B cell (primary cell): ENCODE measurements around the gene PUS3. TPM values are rescaled to one million over a fixed set of nuclear protein-coding genes. Genes with fewer than 3 reads are reported as not detected.

Source experiments
- ATAC-seq: fragments of 200-7000 bp; cut with Tn5 transposase; one replicate; pipeline ENCODE4 v1.10.0; 2021; ENCODE audit warnings: low read depth, mild to moderate bottlenecking, moderate number of reproducible peaks, moderate library complexity
- CTCF ChIA-PET: fragments of 350-600 bp; sonication (Branson Sonifier 250); formaldehyde crosslinking; loops from one replicate; lab custom pipeline; 2021; ENCODE audit warnings: antibody characterized with exemption, inconsistent platforms; lab: Charles Lee
- POLR2A ChIA-PET: fragments of 350-600 bp; sonication (Branson Sonifier 250); formaldehyde crosslinking; loops from one replicate; lab custom pipeline; 2021; ENCODE audit warnings: antibody characterized with exemption; lab: Charles Lee
- DNase-seq: peaks from one replicate; pipeline ENCODE4 v3.0.0; 2013
- H2AFZ ChIP-seq: 2 replicates; pipeline ENCODE4 v1.6.1; 2012; ENCODE audit warnings: mild to moderate bottlenecking, low read depth, low read length; ENCODE audit not compliant: insufficient read depth, poor library complexity, severe bottlenecking
- H3K27ac ChIP-seq, 2 donors: 1 replicate in 1 of 2; 2 replicates in 1 of 2; pipeline ENCODE4 v1.5.1; 2012 to 2013; ENCODE audit warnings: low read length in 2 of 2, mild to moderate bottlenecking in 2 of 2, moderate library complexity in 1 of 2
- H3K27me3 ChIP-seq, 4 experiments: fragments of 200-600 bp in 1 of 4; sonication (generic) in 1 of 4; replicated peaks in 1 of 4; 1 replicate in 2 of 4; 2 replicates in 2 of 4; pipeline versions ENCODE4 v1.6.1 to v1.7.0; 2013 to 2016; ENCODE audit warnings: low read length in 3 of 4, mild to moderate bottlenecking in 2 of 4, mixed read lengths in 1 of 4, moderate library complexity in 1 of 4; ENCODE audit not compliant: insufficient read depth in 4 of 4, control insufficient read depth in 3 of 4; ENCODE audit errors: control extremely low read depth in 1 of 4
- H3K36me3 ChIP-seq, 2 experiments: replicated peaks in 1 of 2; 1 replicate in 1 of 2; 2 replicates in 1 of 2; pipeline versions ENCODE4 v1.6.1 to v1.7.1; 2013; ENCODE audit warnings: low read length in 1 of 2; ENCODE audit not compliant: insufficient read depth in 2 of 2, control insufficient read depth in 1 of 2; ENCODE audit errors: control extremely low read depth in 1 of 2, extremely low read depth in 1 of 2
- H3K4me1 ChIP-seq, 2 donors: fragments of 200-600 bp in 1 of 2; sonication (generic) in 1 of 2; 1 replicate in 1 of 2; 2 replicates in 1 of 2; pipeline versions ENCODE4 v1.5.1 to v1.6.1; 2013 to 2017; ENCODE audit warnings: low read length in 2 of 2; ENCODE audit not compliant: control insufficient read depth in 2 of 2, insufficient read depth in 2 of 2
- H3K4me2 ChIP-seq: replicated peaks from 2 replicates; pipeline ENCODE3; 2012; ENCODE audit warnings: mild to moderate bottlenecking, low read depth, low read length; ENCODE audit not compliant: poor library complexity, severe bottlenecking
- H3K4me3 ChIP-seq, 5 experiments: fragments of 200-600 bp in 1 of 5; sonication (generic) in 1 of 5; 1 replicate in 3 of 5; 2 replicates in 2 of 5; pipeline versions ENCODE4 v1.5.1 to v1.7.0; 2011 to 2016; ENCODE audit warnings: low read length in 4 of 5, mild to moderate bottlenecking in 4 of 5, low read depth in 2 of 5, control low read depth in 1 of 5, moderate library complexity in 1 of 5; ENCODE audit not compliant: insufficient read depth in 1 of 5; ENCODE audit errors: control extremely low read depth in 1 of 5, extremely low read depth in 1 of 5
- H3K79me2 ChIP-seq: fragments of 200-600 bp; sonication (generic); one replicate; pipeline ENCODE4 v1.6.0; 2016; ENCODE audit warnings: low read length; ENCODE audit not compliant: control insufficient read depth, insufficient read depth
- H3K9ac ChIP-seq: fragments of 200-600 bp; sonication (generic); 2 replicates; pipeline ENCODE4 v1.6.1; 2017; ENCODE audit warnings: mild to moderate bottlenecking, low read length, moderate library complexity
- H3K9me3 ChIP-seq, 3 donors: one replicate each; pipeline versions ENCODE4 v1.6.1 to v1.7.1; 2013; ENCODE audit warnings: low read length in 2 of 3; ENCODE audit not compliant: control insufficient read depth in 2 of 3, insufficient read depth in 1 of 3; ENCODE audit errors: control extremely low read depth in 1 of 3
- H4K20me1 ChIP-seq: 2 replicates; pipeline ENCODE4 v1.6.0; 2012; ENCODE audit warnings: mild to moderate bottlenecking, low read length; ENCODE audit not compliant: insufficient read depth, control insufficient read depth, poor library complexity, severe bottlenecking
- H3K27ac Mint-ChIP-seq: one replicate; pipeline ENCODE4 v1.8.0; 2021; ENCODE audit warnings: mixed read lengths
- H3K27me3 Mint-ChIP-seq: one replicate; pipeline ENCODE4 v1.8.0; 2021; ENCODE audit warnings: mixed read lengths
- H3K4me1 Mint-ChIP-seq: one replicate; pipeline ENCODE4 v1.8.0; 2021; ENCODE audit warnings: mixed read lengths
- H3K4me3 Mint-ChIP-seq: one replicate; pipeline ENCODE4 v1.8.0; 2021; ENCODE audit warnings: mixed read lengths
- H3K9me3 Mint-ChIP-seq: one replicate; pipeline ENCODE4 v1.8.0; 2022; ENCODE audit warnings: mixed read lengths; ENCODE audit not compliant: insufficient read depth
- CTCF ChIP-seq: fragments of 200-600 bp; IDR thresholded peaks from one replicate; pipeline ENCODE4 v1.8.0; 2022; ENCODE audit warnings: antibody characterized with exemption, mild to moderate bottlenecking
- EZH2 ChIP-seq: IDR thresholded peaks from 2 replicates; pipeline ENCODE4 v1.6.1; 2012; ENCODE audit warnings: borderline replicate concordance, low read depth, mild to moderate bottlenecking, moderate library complexity, low read length; ENCODE audit not compliant: insufficient read depth, poor library complexity, severe bottlenecking
- WGBS: methylation state at CpG from one replicate; pipeline ENCODE4 v1.1.5; 2013; ENCODE audit warnings: missing lambda C conversion rate; ENCODE audit not compliant: insufficient coverage; 5-methylcytosine and 5-hydroxymethylcytosine counted together
- intact Hi-C: fragments of 100-400 bp; cut with micrococcal nuclease; formaldehyde crosslinking; loops from one replicate; pipeline ENCODE4 v1.10.0; 2022
- polyA plus RNA-seq: library from polyadenylated mRNA; depleted of rRNA; stranded (reverse); fragments of >200 nt; gene quantifications from 2 replicates; pipeline ENCODE4 v1.2.3, GENCODE V29; 2012
- total RNA-seq, 2 donors: library from RNA; stranded (reverse); fragments of 120-200 nt in 1 of 2; gene quantifications; 1 replicate in 1 of 2; 2 replicates in 1 of 2; pipeline versions ENCODE4 v1.2.3 to v1.2.4, GENCODE V29; 2013 to 2022

The PUS3 gene
- total and polyA plus RNA-seq, 2 donors (not counting 1 experiment from before 2014, with no cell fraction given): 2.7 to 8.1 TPM

DNA sequence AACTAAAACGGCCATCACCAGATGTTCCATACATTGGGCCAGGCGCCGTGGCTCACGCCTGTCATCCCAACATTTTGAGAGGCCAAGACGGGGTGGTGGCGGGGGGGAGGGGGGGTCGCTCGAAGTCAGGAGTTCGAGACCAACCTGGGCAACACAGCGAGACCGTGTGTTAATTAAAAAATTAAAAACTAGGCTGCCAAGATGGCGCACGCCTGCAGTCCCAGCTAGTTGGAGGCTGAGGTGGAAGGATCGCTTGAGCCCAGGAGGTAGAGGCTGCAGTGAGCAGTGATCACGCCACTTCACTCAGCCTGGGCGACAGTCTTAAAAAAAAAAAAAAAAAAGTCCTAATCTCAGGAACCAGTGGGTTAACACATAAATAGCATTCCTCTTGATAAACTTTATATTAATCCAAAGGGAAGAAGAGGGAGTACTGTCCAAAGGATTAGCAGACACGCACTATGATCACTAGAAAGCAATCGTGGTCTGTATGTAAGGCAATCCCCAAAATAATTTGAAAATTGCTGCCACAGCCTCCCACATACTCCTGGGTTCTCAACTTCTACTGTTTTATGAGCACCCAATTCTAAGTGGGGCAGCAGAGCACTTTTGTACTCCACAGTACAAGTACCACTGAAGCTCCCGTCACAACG is 604 bp downstream of the PUS3 start:
- POLR2A ChIA-PET: interaction anchor here (0.7 to 2.3 kb wide), 3 partner anchors 12 to 298 kb away, joined by 3 to 17 read pairs (median 8); partner anchors contain the start of gene HYLS1
- H3K4me3 ChIP-seq: peak overlapping the region; percentile 67 to 98 (median 81)
- H3K4me2 ChIP-seq: peak overlapping the region; percentile 83
- H3K36me3 ChIP-seq: peaks cover 4 to 14% of the 10 kb centered on the region in 2 experiments
- DNase-seq: no peak
- H4K20me1 ChIP-seq: peaks cover 2% of the 10 kb centered on the region
- H3K4me1 ChIP-seq: peaks cover 23 to 26% of the 10 kb centered on the region in 2 donors
- H3K4me3 Mint-ChIP-seq: peak overlapping the region; percentile 97
- peaks cover 32% of the 10 kb centered on the region for H3K79me2 ChIP-seq
- TF ChIP-seq EZH2 (no peak), CTCF (no peak)
- no peak for ATAC-seq
- peak overlapping the region; percentile 93 for H2AFZ ChIP-seq
- H3K9ac ChIP-seq: peak overlapping the region; percentile 91
- peaks cover 24% of the 10 kb centered on the region for H3K4me1 Mint-ChIP-seq
- H3K27me3 ChIP-seq: peaks cover 0 to 25% (median 18%) of the 10 kb centered on the region in 4 experiments
- H3K27ac ChIP-seq: peak overlapping the region; percentile 45 to 75
- CTCF ChIA-PET: interaction anchor here (0.9 to 1.7 kb wide), 6 partner anchors 12 to 334 kb away, joined by 3 to 14 read pairs (median 4); partner anchors contain the start of gene HYLS1
- H3K27ac Mint-ChIP-seq: peak overlapping the region; percentile 82
- WGBS: 57% methylated on average over 9 of the region's 20 CpGs
- peaks cover 0 to 7% (median 3%) of the 10 kb centered on the region in 3 donors for H3K9me3 ChIP-seq
- H3K27me3 Mint-ChIP-seq: peaks cover 25% of the 10 kb centered on the region
- H3K9me3 Mint-ChIP-seq: no peaks in the 10 kb centered on the region
- intact Hi-C loops: loop anchor here (2.0 to 5.0 kb wide), 2 partner anchors 308 to 950 kb away; partner anchors contain the start of genes CCDC15, FAM118B and RPUSD4

GRCh38 chr11:125901872-125902271 is 1.1 kb downstream of the PUS3 start:
- POLR2A ChIA-PET: interaction anchor here (0.7 kb wide), 1 partner anchor 299 kb away, joined by 8 read pairs; no protein-coding TSS in a partner anchor
- peaks cover 24% of the 10 kb centered on the region for H3K4me1 Mint-ChIP-seq
- ATAC-seq (no peak), DNase-seq (no peak)
- Histone ChIP-seq H3K27me3 (peaks cover 0 to 25% (median 18%) of the 10 kb centered on the region in 4 experiments), H3K9me3 (peaks cover 0 to 7% (median 3%) of the 10 kb centered on the region in 3 donors), H3K27ac (no peak overlapping the region), H3K36me3 (peaks cover 4 to 14% of the 10 kb centered on the region in 2 experiments), H3K4me1 (peaks cover 23 to 26% of the 10 kb centered on the region in 2 donors), H2AFZ (no peak overlapping the region), H3K79me2 (peaks cover 32% of the 10 kb centered on the region), H4K20me1 (peaks cover 7% of the 10 kb centered on the region), H3K4me2 (peak overlapping the region; percentile 83), H3K9ac (no peak overlapping the region), H3K4me3 (no peak overlapping the region)
- TF ChIP-seq CTCF (no peak), EZH2 (no peak)
- peaks cover 24% of the 10 kb centered on the region for H3K27me3 Mint-ChIP-seq
- CTCF ChIA-PET: no interaction called here
- intact Hi-C loops: loop anchor here (2.0 to 5.0 kb wide), 2 partner anchors 309 to 950 kb away; partner anchors contain the start of genes CCDC15, FAM118B and RPUSD4
- no peaks in the 10 kb centered on the region for H3K9me3 Mint-ChIP-seq
- H3K4me3 Mint-ChIP-seq: peak overlapping the region; percentile 76
- WGBS: 100% methylated on average over 3 of the region's 6 CpGs
- H3K27ac Mint-ChIP-seq: no peak overlapping the region
